Dermis microvascular lymphatic vessel endothelial cell (primary cell): ENCODE data around the gene ARHGDIG. TPM values are rescaled to one million over a fixed set of nuclear protein-coding genes. Genes with fewer than 3 reads are reported as not detected.
A peak's percentile ranks its signal among the peaks of the same experiment; 100 is the strongest.
"Not testable (repeated sequence)": the region's sequence is repeated elsewhere in the genome, so short reads cannot be mapped to it uniquely, and the experiment has no call there.

Experiments
- DNase-seq, 2 donors: peaks; one replicate each; pipeline versions ENCODE4 v3.0.0 to v3.0.0-alpha.2; 2010; ENCODE audit warnings: low read depth in 2 of 2
- total RNA-seq: library from RNA; depleted of rRNA; stranded (reverse); fragments of >200 nt; gene quantifications from 2 replicates; pipeline ENCODE4 v1.2.1, GENCODE V29; 2014

The ARHGDIG gene
- total RNA-seq, 1 donor from 2014 or later = not detected

DNA sequence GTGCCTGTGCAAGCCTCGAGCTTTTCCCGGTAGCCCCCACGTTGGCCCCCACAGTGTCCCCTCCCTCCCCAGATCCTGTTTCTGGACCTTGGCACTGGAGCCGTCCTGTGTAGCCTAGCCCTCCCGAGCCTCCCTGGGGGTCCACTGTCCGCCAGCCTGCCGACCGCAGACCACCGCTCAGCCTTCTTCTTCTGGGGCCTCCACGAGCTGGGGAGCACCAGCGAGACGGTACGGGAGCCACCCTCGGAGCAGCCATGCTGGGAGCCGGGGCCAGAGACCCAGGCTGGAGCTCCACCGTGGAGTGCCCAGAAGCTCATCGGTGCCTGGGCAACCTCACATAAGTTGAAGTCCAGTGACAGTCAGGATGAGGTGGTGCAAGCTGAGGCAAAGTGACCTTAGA is 16.4 kb upstream of the ARHGDIG start:
- DNase-seq = no peak

DNA sequence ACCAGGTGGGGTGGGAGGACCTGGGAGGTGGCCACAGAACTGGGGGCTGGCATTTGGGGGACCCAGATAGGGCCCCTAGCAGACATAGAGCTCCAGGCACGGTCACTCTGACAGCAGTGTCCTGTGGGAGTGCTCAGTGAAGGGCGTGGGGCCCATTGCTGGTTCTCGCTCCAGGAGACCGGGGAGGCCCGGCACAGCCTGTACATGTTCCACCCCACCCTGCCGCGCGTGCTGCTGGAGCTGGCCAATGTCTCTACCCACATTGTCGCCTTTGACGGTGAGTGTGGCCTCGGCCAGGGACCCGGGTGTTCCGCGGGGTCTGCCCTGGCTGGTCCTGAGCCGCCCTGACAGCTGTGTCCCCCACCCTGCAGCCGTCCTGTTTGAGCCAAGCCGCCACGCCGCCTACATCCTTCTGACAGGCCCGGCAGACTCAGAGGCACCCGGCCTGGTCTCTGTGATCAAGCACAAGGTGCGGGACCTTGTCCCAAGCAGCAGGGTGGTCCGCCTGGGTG is 15.9 kb upstream of the ARHGDIG start:
- DNase-seq = no peak

DNA sequence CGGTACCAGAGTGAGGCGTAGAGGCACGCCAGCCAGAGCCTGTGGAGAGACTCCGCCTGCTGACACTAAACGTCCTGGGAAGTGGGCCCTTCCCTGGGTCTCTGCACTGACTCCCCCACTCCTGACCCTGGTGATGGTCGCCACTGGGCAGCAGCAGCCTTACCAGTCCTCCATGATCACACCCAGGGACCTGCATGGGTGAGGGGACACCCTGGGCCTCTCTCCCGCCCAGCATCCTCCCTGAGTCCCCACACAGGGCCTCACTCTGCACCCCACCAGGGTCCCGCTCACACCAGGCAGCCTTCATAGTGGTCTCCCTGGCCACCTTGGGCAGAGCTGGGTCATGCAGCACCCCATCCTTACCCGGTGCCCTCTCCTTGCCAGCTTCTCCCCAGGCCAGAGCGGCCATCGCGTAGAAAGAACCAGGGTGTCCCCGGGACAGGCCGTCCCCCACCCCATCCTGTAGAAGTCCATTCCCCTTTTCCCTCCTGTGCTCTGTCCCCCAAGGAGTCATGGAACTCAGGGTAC is 15.3 kb upstream of the ARHGDIG start:
- DNase-seq = no peak

DNA sequence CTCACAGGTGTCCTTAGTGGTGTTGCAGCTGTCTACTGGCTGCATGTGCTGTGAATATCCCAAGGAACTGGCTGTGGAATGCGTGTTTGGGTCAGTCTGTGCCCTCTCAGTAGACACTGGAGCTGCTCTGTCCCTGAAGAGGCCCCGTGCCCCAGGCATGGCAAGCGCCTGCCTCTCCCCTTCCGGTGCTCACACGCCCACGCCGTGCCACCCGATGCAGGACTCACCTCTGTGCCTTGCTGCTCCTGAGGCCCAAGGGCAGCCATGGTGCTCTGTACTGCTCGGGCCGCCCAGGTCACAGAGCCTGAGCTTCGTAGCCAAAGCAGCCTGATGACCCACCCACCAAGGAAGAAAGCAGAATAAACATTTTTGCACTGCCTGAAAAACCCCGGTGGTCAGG is 14.7 kb upstream of the ARHGDIG start:
- DNase-seq = no peak

DNA sequence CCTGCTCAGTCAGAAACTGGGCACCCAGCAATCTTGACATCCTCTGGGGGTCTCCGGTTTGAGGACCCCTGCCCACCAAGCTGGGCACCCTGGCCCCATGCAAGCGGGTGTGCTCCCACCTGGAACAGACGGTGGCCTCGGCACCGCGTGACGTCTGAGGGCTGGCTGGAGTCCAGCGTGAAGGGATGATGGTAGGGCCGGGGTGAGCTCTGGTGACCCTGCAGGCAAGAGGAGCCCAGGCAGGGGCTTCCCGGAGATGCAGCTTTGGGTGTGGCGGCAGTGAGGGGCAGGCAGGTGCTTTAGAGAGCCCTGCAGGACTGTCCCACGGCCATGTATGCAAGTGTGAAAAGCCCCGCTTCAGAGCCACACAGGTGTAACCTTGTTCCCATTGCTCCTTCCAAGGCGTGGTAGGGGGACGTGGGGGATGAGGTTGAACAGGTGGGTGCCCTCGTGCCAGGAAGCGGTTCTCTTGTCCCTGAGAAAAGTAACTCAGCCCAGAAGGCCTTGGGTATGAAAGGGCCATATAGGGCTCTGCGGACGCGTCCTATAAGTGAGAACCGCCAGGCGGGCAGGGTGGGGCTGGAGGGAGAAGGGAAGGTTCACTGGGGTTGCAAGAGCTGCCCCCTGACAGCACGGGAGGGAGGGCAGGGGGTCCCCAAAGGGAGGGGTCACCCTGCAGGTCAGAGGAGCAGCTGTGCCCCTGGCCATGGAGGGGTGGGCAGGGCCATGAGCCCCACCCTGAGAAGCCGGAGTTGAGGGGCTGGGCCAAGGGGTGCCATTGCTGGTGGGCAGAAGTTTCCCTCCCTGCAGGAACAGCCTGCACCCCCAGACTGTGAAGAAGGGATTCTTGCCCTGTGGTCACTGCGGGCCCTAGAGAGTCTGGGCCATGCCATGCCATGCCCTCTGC is 13.9 kb upstream of the ARHGDIG start:
- no peak for DNase-seq

DNA sequence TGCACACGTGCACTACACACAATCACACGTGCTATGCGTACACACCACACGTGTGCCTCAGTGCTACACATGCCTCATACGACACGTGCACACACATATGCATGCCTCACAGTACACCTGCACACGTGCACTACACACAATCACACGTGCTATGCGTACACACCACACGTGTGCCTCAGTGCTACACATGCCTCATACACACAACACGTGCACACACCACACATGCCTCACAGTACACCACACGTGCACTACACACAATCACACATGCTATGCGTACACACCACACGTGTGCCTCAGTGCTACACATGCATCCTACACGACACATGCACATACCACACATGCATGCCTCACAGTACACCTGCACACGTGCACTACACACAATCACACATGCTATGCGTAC is 12.8 kb upstream of the ARHGDIG start:
- not testable (repeated sequence) for DNase-seq

DNA sequence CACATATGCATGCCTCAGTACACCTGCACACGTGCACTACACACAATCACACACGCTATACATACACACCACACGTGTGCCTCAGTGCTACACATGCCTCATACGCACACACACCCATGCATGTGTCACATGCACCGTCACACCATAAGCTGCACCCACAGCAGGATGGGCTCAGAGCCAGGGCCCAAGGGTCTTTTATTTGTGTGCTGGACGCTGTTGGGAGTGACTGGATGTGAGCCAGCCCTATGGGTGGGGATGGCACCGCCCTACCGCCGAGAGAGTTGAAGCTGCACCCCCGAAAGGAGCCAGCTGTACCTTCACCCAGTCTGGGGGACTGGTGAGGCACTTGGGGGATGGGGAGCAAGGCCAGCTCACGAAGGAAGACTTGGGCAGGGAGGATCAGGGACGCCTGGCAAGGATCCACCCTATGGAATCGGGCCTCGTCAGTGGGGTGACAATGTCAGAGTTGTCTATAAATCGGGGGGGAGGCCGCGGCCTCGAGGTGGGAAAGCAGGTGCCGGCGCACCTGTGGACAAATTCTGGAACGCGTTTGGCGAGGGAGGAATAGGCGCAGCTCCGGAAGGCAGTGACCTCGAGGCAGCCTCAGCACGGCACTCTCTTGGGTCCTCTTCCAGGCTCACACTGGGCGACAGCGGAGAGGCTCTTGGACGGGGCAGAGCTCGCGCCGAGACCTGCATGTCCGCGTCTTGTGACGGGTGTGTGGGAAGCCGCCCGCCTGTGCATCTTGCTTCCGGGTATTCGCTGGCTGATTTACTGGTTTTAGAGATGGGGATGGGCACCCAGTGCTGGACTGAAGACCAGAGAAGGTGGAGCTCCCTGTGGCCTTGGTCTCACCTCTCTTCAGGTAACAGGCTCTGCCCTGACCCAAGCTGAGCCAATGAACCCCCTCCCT is 12.0 kb upstream of the ARHGDIG start:
- DNase-seq = no peak

DNA sequence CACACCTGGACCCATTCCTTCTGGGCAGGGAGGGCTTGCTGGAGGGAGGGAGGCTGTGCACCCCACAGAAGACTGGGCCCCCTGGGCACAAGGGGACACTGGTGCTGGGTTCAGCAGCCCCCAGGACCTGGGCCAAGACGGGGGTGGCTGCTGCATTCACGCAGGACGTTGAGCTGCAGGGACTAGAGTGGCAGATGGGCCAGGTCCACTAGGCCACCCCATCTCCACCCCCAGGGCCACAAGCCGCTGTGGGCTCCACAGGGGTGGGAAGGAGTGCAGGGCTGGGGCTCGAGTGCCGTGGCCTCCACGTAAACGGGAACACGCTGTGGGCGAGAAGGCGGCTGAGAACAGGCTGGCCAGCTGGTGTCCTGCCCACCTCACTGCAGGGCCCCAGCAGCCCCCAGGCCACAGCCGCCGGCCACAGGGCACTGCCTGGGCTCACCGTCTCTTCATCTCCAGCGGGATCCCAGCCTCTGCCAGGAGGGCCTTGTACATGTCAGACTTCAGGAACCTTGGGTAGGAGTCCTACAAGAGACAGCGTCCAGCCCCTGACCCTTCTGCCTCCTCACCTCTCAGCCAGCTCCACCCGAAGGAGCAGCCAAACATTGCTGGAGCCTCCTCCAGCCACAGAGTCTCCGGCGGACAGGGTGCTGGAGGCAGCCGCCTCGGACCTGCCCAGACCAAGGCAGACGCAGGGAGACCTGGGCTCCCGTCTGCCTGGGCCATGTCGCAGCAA is 11.2 kb upstream of the ARHGDIG start:
- no peak for DNase-seq

DNA sequence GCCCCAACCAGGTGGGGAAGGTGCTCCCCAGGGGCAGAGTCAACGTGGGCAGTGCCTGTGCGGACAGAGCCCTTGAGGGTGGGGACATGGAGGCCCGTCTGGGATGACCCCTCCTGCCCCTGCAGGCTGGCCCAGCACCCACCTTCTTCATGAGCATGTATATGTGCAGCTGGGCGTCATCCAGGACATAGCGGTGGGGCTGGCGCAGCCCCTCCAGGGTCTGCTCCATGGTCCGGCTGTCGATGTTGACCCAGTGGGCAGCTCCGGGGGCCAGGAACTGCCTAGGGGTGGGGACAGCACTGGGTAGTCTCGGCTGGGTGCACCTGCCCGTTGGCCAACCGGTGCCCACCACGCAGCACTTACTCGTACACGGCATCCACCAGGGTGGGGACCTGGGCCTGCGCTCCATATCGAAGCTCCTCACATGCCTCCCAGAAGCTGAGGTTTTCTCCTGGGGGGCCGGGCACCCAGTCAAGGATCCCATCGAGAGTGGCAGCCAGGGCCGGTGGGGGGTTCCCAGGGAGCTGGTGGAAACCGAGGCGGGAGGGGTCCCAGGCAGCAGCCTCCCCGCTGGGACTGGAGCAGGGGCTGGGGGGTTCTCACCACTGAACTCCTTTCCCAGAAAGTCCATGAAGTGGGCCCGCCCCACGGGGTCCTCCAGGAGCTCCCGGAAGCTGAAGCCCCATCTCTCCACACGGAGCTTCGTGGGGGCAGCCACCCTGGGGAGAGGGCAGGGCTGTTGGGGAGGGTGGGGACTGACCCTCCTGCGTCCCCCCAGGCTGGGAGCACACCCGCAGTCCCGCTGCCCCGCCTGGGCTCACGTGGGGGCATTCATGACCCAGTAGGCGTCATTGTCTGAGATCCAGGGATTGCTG is 9.8 kb upstream of the ARHGDIG start:
- DNase-seq = no peak

DNA sequence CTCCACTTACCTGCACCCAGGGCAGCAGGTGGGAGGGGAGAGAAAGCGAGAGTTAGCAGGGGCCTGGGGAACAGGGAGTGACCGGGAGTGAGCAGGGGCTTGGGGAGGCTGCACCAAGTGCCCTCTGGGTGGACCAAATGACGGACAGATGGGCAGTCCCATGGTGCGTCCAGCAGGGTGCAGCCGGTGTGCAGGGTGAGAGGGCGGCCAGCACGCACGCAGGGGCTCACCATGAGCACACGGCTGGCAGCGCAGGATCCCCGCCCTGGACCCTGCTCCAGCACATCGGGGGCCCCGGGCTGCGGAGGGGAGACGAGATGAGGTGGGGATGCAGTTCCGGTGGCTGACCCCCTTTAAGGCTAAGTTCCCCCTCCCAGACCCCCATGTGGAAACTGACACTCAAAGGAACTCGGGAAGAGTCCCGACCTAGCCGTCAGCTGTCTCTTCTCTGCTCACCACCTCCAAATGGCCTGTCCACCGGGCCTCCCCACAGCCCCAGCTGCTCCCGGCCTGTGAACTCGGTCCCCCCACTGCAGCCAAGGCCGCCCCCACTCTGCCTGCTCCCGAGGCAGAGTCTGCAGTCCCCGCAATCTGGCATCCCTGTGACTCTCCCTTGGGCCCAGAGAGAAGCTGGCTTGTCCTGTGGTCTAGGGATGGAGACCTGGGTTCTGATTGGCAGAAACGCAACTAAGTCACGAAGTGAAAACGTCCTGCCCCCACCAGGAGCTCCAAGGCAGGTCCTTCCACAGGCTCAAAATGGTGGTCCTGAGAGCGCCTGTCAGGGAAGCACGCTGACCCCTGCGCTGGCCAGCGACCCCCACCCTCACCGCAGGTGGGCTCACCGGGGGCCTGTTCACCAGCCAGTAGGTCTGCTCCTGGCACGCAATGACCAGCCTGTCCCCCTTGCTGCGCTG is 7.5 kb upstream of the ARHGDIG start:
- no peak for DNase-seq

DNA sequence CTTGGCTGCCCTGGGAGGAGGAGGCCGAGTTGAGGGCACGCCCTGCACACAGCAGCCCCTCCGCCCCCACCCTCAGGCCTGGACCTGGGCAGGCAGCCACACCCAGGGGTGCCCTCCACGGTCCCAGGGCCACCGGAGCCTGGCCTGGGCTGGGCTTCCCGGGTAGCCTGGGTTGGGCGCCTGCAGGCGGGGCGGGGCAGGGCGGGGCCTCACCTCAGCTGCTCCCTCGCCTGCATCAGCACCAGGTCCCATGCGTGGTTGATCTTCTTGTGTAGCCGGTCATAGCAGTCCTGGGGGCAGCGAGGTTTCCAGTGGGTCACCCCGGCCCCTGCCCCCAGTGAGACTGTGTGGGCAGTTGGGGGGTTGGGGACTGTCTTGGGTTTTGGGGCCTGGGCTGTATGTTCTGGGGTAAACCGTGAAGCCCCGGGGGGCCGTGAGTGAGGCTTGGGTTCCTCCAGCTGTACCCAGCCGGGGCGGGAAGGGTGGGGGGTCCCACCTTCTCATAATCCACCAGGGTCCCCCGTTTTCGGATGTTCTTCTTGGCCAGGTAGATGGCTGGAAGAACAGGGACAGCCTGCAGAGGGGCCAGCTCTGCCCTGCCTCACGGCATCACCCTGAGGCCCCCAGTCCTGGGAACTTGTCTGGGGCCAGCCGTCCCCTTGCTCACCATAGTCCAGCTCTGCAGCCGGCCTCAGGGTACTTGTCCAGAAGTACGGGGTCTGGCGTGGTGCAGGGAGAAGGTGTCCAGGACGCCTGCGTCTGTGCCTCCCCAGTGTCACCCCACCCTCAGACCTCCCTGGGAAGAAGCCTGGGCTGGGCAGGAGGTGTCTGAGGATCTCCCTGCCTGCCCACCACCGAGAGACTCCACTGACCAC is 6.6 kb upstream of the ARHGDIG start:
- no peak for DNase-seq

DNA sequence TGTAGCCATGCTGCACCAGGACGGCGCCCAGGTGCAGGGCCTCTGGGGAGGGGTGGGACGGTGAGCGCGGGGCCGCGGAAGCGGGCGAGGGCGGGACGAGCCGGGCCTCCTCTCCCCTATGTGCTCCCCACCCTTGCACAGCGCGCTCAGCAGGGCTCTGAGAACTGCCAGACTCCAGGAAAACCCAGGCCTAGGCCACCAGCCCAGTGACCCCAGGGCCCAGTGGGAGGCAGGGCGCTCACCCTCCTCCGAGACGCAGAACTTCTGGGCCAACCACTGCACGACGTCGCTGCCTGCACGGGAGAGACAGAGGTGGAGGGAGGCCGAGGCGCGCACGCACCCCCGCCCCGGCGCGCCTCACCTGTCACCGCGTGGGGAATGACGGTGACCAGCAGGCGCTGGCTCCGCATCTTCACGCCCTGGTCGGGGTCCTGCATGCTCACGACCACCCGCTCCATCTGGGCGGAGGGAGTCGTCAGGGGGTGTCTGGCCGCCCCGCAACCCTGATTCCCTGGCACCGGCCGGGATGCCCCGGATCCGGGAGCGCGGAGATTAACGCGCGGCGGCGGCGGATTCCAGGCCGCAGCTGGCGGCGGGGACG is 5.2 kb upstream of the ARHGDIG start:
- DNase-seq = no peak

DNA sequence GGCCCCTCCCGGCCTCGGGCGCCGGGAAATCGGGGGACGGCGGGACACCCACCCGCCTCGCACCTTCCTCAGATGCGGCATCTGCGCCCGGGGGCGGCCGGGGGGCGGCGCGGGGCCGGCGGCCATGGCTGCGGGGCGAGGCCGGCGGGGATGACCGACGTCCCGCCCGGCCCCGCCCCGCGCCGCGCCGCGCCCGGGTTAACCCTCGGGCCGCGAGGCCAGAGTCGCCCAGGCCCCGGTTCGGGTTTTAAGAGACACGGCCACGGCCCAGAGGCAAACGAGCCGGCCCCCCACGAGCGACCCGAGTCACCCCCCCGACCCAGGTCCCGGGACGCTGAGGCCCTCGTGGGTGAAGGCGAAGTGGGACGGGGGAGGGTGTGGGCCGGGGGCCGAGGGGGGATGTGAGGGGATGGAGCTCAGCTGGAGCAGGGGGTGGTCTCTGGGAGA is 4.6 kb upstream of the ARHGDIG start, which contains the start of gene RGS11:
TSS of gene RGS11 (minus strand) at position 159 of the 447 bp plus-strand sequence. CDS start at position 126, 33 bp downstream.
- DNase-seq = no peak

DNA sequence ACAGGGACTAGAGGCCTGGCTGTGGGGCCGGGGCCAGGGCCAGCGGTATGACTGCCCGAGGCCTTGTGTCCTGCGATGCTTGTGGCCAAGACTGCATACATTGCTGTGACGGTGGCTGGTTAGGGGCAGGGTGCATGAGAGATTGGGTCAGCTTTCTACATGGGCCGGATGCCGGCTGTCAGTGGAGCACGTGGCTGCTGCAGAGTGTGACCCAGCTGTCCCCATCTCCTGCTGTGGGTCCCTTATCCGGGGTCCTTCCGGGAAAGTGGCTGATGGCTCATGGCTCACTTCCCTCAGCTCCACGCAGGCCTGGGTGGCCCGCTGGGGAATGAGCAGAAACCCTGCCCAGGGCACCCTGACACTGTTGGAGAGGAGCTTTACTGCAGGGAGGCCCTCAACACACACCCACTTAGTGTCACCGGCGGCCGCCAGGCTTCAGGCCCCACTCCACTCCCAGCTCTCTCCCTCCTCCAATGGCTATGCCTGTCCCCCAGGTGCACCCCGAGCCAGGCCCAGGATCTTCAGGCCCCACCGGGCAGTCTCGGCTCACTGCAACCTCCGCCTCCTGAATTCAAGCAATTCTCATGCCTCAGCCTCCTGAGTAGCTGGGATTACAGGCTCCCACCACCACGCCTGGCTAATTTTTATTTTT is 3.8 kb upstream of the ARHGDIG start:
- DNase-seq = no peak

DNA sequence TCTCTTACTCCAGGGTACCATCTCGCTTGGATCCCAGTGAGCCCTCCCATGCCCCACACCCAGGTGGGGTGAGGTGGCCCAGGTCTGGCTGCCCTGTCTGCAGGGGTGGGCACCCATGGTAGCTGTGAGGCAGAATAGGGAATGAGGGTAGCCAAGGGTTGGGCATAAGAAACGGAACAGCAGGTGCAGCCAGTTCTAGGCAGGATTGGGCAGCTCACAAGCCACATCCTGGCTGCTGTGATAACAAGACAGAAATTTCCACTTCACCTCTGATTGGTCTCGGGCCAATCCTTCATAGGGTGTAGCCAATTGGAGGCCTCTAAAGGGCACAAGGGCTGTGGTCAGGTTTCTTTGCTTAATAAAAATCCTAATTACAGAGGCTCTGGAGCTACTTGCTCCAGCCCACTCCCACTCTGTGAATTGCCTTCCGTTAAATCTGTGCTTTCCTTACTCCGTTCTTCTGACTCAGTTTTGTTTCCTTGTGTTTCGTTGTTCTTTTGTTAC is 1.5 kb upstream of the ARHGDIG start:
- DNase-seq = peak; percentile 12 to 39

DNA sequence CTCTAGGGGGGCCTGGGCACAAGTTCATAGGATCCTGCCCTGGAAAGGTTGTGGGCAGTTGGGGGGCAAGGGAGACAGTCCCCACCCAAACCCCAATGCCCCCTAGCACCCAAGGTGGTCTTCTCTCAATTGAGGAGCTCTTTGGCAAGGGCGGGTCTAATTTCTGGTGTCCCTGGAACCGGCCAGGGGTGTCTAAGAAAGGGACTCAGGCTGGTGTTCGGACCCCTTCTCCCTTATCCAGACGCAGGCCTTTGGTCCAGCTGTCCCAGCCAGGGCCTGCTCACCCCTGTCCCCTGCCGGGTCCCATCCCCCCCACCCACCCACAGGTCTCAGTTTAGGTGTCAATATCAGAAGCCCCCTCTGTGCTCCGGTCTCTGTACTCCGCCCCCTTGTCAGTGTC is 860 bp upstream of the ARHGDIG start:
- DNase-seq = no peak

DNA sequence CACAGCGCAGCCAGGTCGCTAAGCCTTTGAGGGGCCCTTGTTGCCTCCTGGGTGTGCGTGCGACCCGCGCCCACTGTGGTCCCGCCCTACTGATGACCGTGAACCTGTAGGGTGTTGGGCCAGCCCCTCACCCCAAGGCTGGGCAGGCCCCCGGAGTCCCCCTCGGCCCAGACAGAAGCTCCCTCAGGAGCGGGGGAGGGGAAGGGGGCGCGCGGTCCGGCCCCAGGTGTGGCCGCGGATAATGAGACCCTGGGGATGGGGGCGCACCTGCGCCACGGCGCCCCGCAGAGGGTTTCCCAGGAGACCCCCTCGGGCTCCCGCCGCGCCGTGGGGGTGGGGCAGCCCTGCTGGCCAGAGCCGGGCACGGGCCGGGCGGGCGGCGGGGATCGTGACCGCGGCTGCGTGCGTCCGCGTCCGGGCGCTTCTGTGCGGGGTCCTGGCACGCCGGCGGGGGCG is 358 bp upstream of the ARHGDIG start:
- no peak for DNase-seq
